H1 (cell line): Measurements from ENCODE around the gene KRTAP4-5.
"Not testable (repeated sequence)": the region's sequence is repeated elsewhere in the genome, so short reads cannot be mapped to it uniquely, and the experiment has no call there.

Experiments
- CTCF ChIP-seq, 3 experiments: IDR thresholded peaks; 1 replicate in 2 of 3; 2 replicates in 1 of 3; pipeline versions ENCODE4 v1.5.1 to v1.6.1; 2011; ENCODE audit warnings: low read length in 3 of 3, mild to moderate bottlenecking in 3 of 3, inconsistent platforms in 2 of 3, low read depth in 1 of 3, moderate library complexity in 1 of 3; ENCODE audit not compliant: insufficient read depth in 1 of 3; ENCODE audit errors: control extremely low read depth in 1 of 3
- EP300 ChIP-seq, 2 experiments: IDR thresholded peaks; 1 replicate in 1 of 2; 2 replicates in 1 of 2; pipeline ENCODE4 v1.6.1; 2011 to 2012; ENCODE audit warnings: low read depth in 2 of 2, low read length in 2 of 2, mild to moderate bottlenecking in 2 of 2, borderline replicate concordance in 1 of 2, inconsistent platforms in 1 of 2, moderate library complexity in 1 of 2
- EZH2 ChIP-seq: fragments of 200-600 bp; sonication (generic); IDR thresholded peaks from 2 replicates; pipeline ENCODE4 v1.7.1; 2012; ENCODE audit warnings: low read depth, mild to moderate bottlenecking, moderate library complexity, low read length, inconsistent platforms; ENCODE audit not compliant: severe bottlenecking
- POLR2A ChIP-seq, 2 experiments: IDR thresholded peaks; 1 replicate in 1 of 2; 2 replicates in 1 of 2; pipeline ENCODE4 v1.6.1; 2011; ENCODE audit warnings: low read depth in 2 of 2, low read length in 2 of 2, mild to moderate bottlenecking in 2 of 2; ENCODE audit errors: control extremely low read depth in 1 of 2
- POLR2AphosphoS5 ChIP-seq: IDR thresholded peaks from 2 replicates; pipeline ENCODE4 v1.6.1; 2011; ENCODE audit warnings: low read depth, low read length
- SIN3A ChIP-seq, 2 experiments: IDR thresholded peaks in 1 of 2; conservative IDR thresholded peaks in 1 of 2; 2 replicates each; pipeline ENCODE4 v1.6.1; 2011 to 2012; ENCODE audit warnings: low read length in 2 of 2, improper control_type of control experiment in 1 of 2, low read depth in 1 of 2, mild to moderate bottlenecking in 1 of 2
- TCF12 ChIP-seq: IDR thresholded peaks from 2 replicates; pipeline ENCODE4 v1.6.1; 2011; ENCODE audit warnings: low read depth, mild to moderate bottlenecking, low read length
- ZNF274 ChIP-seq: IDR thresholded peaks from 2 replicates; pipeline ENCODE4 v1.7.0; 2012; ENCODE audit warnings: low read length, borderline replicate concordance; ENCODE audit errors: extremely low read depth

- not testable (repeated sequence) for TF ChIP-seq EZH2; TCF12; POLR2AphosphoS5; SIN3A (conservative IDR thresholded peaks at IDR 0.05 in 1 of 2, IDR thresholded peaks at IDR 0.05 in 1 of 2; ENCODE audit: low read depth in 1 of 2, low read length in 2 of 2); EP300 (IDR thresholded peaks at IDR 0.05; ENCODE audit: borderline replicate concordance in 1 of 2, low read depth in 2 of 2, low read length in 2 of 2); POLR2A (IDR thresholded peaks at IDR 0.05; ENCODE audit: control extremely low read depth in 1 of 2, low read depth in 2 of 2, low read length in 2 of 2); ZNF274; CTCF (IDR thresholded peaks at IDR 0.05; ENCODE audit: control extremely low read depth in 1 of 3, insufficient read depth in 1 of 3, low read depth in 1 of 3, low read length in 3 of 3)
Observed at GRCh38 chr17:41123292-41123990, 26.2 kb downstream of the KRTAP4-5 start.
